Right lobe of liver (tissue), 4 donors: ENCODE measurements around the gene ZFPL1.

Experiments
- CTCF ChIP-seq, 4 donors: fragments of 200-600 bp in 3 of 4; fragments of 450-650 bp in 1 of 4; IDR thresholded peaks; one replicate each; pipeline versions ENCODE4 v1.5.1 to v1.8.0; 2016 to 2022; ENCODE audit warnings: antibody characterized with exemption in 4 of 4, mild to moderate bottlenecking in 2 of 4
- POLR2A ChIP-seq: fragments of 450-650 bp; IDR thresholded peaks from one replicate; pipeline ENCODE4 v1.6.1; 2017; ENCODE audit warnings: antibody characterized with exemption, mild to moderate bottlenecking
- donor health status: DM: no; HTN: no; CAD: no.
- donor health status: DM: no; HTN: no; CAD: no.
- donor health status: DM: no; HTN: yes; CAD: no.

GRCh38 chr11:65121447-65121864, 37.4 kb downstream of the ZFPL1 start:
- TF ChIP-seq POLR2A (no peak), CTCF (IDR thresholded peaks at IDR 0.05) (no peak)
